Adrenal gland (tissue), 5 donors: ENCODE measurements around the gene UROC1.

Experiments
- POLR2A ChIP-seq, 2 donors: fragments of 450-650 bp; IDR thresholded peaks; one replicate each; pipeline ENCODE4 v1.6.1; 2017; ENCODE audit warnings: antibody characterized with exemption in 2 of 2, mild to moderate bottlenecking in 2 of 2, moderate library complexity in 1 of 2
- TF ChIP-seq, protein P1 (sequence below), 6 experiments: fragments of 450-650 bp in 4 of 6; fragments of 200-600 bp in 2 of 6; sonication (generic) in 1 of 6; IDR thresholded peaks; 1 replicate in 5 of 6; 2 replicates in 1 of 6; pipeline versions ENCODE4 v1.5.1 to v1.8.0; 2016 to 2021; ENCODE audit warnings: antibody characterized with exemption in 6 of 6, mild to moderate bottlenecking in 2 of 6, moderate library complexity in 1 of 6
- donor health status: DM: no; HTN: no; CAD: no.

DNA sequence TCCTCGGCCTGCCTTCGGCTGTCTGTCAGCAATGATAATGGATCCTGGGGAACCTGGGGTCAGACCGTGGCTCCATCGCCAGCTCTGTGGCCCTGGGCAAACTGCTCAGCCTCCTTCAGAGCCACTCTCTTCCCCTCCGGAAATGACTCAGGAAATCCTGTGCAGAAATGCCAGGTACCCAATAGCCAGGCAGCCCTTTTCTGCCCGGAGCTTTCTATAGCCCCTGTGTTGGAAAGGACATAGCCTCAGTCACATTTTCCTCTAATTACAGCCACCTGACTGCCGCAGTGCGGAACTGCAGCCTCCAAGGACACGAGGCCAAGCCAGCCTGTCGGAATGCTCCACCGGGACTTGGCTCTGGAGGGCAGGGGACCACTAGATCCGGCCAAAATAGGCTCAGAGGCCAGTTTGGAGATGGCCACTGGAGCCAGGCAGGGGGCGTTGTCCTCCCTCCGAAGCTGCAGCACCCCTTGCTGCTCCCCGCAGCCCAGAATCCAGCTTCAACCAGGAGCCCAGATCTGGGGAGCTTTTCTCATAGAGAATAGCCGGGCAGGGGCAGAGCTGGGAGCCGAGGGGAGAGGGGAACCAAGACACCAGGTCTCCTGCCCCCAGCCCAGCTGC is 30.3 kb downstream of the UROC1 start:
- TF ChIP-seq, protein P1, sequence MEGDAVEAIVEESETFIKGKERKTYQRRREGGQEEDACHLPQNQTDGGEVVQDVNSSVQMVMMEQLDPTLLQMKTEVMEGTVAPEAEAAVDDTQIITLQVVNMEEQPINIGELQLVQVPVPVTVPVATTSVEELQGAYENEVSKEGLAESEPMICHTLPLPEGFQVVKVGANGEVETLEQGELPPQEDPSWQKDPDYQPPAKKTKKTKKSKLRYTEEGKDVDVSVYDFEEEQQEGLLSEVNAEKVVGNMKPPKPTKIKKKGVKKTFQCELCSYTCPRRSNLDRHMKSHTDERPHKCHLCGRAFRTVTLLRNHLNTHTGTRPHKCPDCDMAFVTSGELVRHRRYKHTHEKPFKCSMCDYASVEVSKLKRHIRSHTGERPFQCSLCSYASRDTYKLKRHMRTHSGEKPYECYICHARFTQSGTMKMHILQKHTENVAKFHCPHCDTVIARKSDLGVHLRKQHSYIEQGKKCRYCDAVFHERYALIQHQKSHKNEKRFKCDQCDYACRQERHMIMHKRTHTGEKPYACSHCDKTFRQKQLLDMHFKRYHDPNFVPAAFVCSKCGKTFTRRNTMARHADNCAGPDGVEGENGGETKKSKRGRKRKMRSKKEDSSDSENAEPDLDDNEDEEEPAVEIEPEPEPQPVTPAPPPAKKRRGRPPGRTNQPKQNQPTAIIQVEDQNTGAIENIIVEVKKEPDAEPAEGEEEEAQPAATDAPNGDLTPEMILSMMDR (IDR thresholded peaks at IDR 0.05), result peak; percentile 28 to 45 (median 38)
- peak in 1 of 2 donors; percentile 31 for TF ChIP-seq POLR2A (IDR thresholded peaks at IDR 0.05)
